Prostate gland (tissue), 1 donor: ENCODE data around the gene CLIP4.

Experiments
- POLR2A ChIP-seq: fragments of 450-650 bp; IDR thresholded peaks from one replicate; pipeline ENCODE4 v1.6.1; 2016; ENCODE audit warnings: antibody characterized with exemption, mild to moderate bottlenecking
- POLR2AphosphoS5 ChIP-seq: sonication (generic); formaldehyde crosslinking; IDR thresholded peaks from one replicate; pipeline ENCODE4 v1.6.1; 2017; ENCODE audit warnings: antibody characterized with exemption

DNA sequence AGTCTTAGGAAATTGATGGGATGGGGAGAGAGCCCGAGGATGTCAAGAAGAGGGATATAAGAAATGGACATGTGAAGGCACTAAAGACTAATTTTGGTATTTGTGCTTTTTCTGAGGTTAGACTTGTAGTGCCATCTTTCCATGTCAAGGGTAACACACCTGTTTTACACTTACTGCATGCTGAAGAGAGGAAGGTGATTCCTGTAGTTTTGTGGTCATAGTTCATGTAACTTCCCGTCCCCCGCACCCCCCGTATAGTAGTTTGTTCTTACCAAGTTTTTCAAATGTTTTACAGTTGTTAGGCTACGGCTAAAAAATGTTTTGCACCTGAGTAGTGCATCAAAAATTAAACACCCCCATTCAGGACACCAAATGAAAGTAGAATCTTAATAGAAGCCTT is 73.8 kb downstream of the CLIP4 start:
- TF ChIP-seq POLR2A (no peak), POLR2AphosphoS5 (no peak)
